GM13977 (cell line): Measurements from ENCODE around the gene NES.

Experiments
- DNase-seq: peaks from one replicate; pipeline ENCODE4 v3.0.0; 2012; ENCODE audit warnings: low spot score
- CTCF ChIP-seq: IDR thresholded peaks from 2 replicates; pipeline ENCODE4 v1.5.1; 2012; ENCODE audit warnings: mild to moderate bottlenecking, control low read depth; ENCODE audit not compliant: insufficient read depth; ENCODE audit errors: extremely low read depth, missing control alignments
- in situ Hi-C: fragments of 300-500 bp; cut with MboI; formaldehyde crosslinking; loops from one replicate; pipeline ENCODE4 v1.12.0; 2022; ENCODE audit warnings: low sequenced_read_pairs, low pct_unique_long_range_greater_than_20kb, mixed read lengths, inconsistent platforms; ENCODE audit not compliant: unreplicated experiment

The NES gene

GRCh38 chr1:156673387-156674121, 3.7 kb downstream of the NES start:
- in situ Hi-C loops: no loop called here
- no peak for DNase-seq

GRCh38 chr1:156671804-156672203, 5.4 kb downstream of the NES start:
- in situ Hi-C loops: no loop called here
- no peak for TF ChIP-seq CTCF
- DNase-seq: no peak

More at GRCh38 chr1:156673387-156674121, 3.7 kb downstream of the NES start:
- no peak for TF ChIP-seq CTCF

- DNase-seq: no peak
- in situ Hi-C loops: no loop called here
- no peak for TF ChIP-seq CTCF
Measured at GRCh38 chr1:156670791-156671190, 6.4 kb downstream of the NES start.

GRCh38 chr1:156670359-156670758, 6.8 kb downstream of the NES start:
- in situ Hi-C loops: no loop called here
- no peak for TF ChIP-seq CTCF
- DNase-seq: no peak

GRCh38 chr1:156669794-156670193, 7.4 kb downstream of the NES start:
- in situ Hi-C loops: no loop called here
- no peak for DNase-seq
- TF ChIP-seq CTCF: no peak

GRCh38 chr1:156668801-156669637, 8.2 kb downstream of the NES start:
- DNase-seq: no peak
- no peak for TF ChIP-seq CTCF
- in situ Hi-C loops: no loop called here
